ENCODE measurements around the gene DCP2. TPM values are rescaled to one million over a fixed set of nuclear protein-coding genes. Genes with fewer than 3 reads are reported as not detected.

Gene DCP2
- total RNA-seq, 1 donor from 2014 or later: 47.6 TPM

Other genes with a start within 250 kb of the DCP2 start
- gene APC, start 238.9 kb upstream of the DCP2 start, total RNA-seq: 52.6 TPM
- 35.9 TPM for gene SRP19, start 115.5 kb upstream of the DCP2 start, total RNA-seq
- 36.8 TPM for gene REEP5, start 54.6 kb upstream of the DCP2 start, total RNA-seq